IMR-90 (cell line): Measurements from ENCODE around the gene KIAA0232. TPM values are rescaled to one million over a fixed set of nuclear protein-coding genes. Genes with fewer than 3 reads are reported as not detected.

Source experiments
- ATAC-seq: fragments of 200-7000 bp; cut with Tn5 transposase; 2 replicates; pipeline ENCODE4 v1.9.1; 2020; ENCODE audit warnings: low read depth, mild to moderate bottlenecking, moderate library complexity
- BruUV-seq: library from RNA; stranded (reverse); fragments of 400-500 nt; replicated peaks from 2 replicates; lab custom pipeline; 2021; lab: Mats Ljungman, UMichigan
- CTCF ChIA-PET: fragments of 300-600 bp; formaldehyde crosslinking; extraction: SDS; loops from one replicate; lab custom pipeline; 2021; ENCODE audit warnings: antibody characterized with exemption; lab: Yijun Ruan, JAX
- POLR2A ChIA-PET: fragments of 300-600 bp; sonication (Branson Sonifier 250); formaldehyde crosslinking; loops from one replicate; lab custom pipeline; 2022; ENCODE audit warnings: antibody characterized with exemption; ENCODE audit not compliant: unreplicated experiment; lab: Charles Lee
- DNase-seq: peaks from one replicate; pipeline ENCODE4 v3.0.0; 2013
- H2AFZ ChIP-seq: replicated peaks from 2 replicates; pipeline ENCODE3; 2013; ENCODE audit warnings: low read length, mild to moderate bottlenecking; ENCODE audit not compliant: poor library complexity
- H2AK5ac ChIP-seq: 2 replicates; pipeline ENCODE4 v1.6.1; 2013; ENCODE audit warnings: low read depth, low read length, inconsistent platforms
- H2AK9ac ChIP-seq: replicated peaks from 2 replicates; pipeline ENCODE3; 2013; ENCODE audit warnings: mild to moderate bottlenecking, low read depth, low read length, moderate library complexity; ENCODE audit not compliant: poor library complexity
- H2BK120ac ChIP-seq: 2 replicates; pipeline ENCODE4 v1.6.1; 2013; ENCODE audit warnings: low read depth, low read length, inconsistent platforms
- H2BK15ac ChIP-seq: 3 replicates; pipeline ENCODE4 v1.6.1; 2013; ENCODE audit warnings: low read depth, low read length, inconsistent platforms
- H2BK20ac ChIP-seq: 2 replicates; pipeline ENCODE4 v1.6.1; 2013; ENCODE audit warnings: low read depth, mild to moderate bottlenecking, inconsistent platforms, low read length, moderate library complexity
- H2BK5ac ChIP-seq: 2 replicates; pipeline ENCODE4 v1.6.1; 2013; ENCODE audit warnings: mild to moderate bottlenecking, low read depth, low read length, inconsistent platforms; ENCODE audit not compliant: poor library complexity, severe bottlenecking
- H3K14ac ChIP-seq: replicated peaks from 2 replicates; pipeline ENCODE4 v1.6.1; 2013; ENCODE audit warnings: low read depth, low read length, inconsistent platforms
- H3K18ac ChIP-seq: 2 replicates; pipeline ENCODE4 v1.6.1; 2013; ENCODE audit warnings: low read depth, low read length, control low read depth
- H3K23ac ChIP-seq: 2 replicates; pipeline ENCODE4 v1.6.1; 2013; ENCODE audit warnings: low read depth, low read length, inconsistent platforms
- H3K27ac ChIP-seq: 2 replicates; pipeline ENCODE4 v1.5.1; 2013; ENCODE audit warnings: mild to moderate bottlenecking, control low read depth, low read length; ENCODE audit not compliant: insufficient read depth
- H3K27me3 ChIP-seq: 2 replicates; pipeline ENCODE4 v1.6.1; 2013; ENCODE audit warnings: low read length; ENCODE audit not compliant: control insufficient read depth, insufficient read depth
- H3K36me3 ChIP-seq: 2 replicates; pipeline ENCODE4 v1.6.1; 2013; ENCODE audit warnings: low read length, mixed read lengths; ENCODE audit not compliant: control insufficient read depth, insufficient read depth
- H3K4ac ChIP-seq: 2 replicates; pipeline ENCODE4 v1.6.1; 2013; ENCODE audit warnings: low read depth, low read length, inconsistent platforms
- H3K4me1 ChIP-seq: 2 replicates; pipeline ENCODE4 v1.6.1; 2013; ENCODE audit warnings: low read length, mixed read lengths; ENCODE audit not compliant: control insufficient read depth, insufficient read depth
- H3K4me2 ChIP-seq: 2 replicates; pipeline ENCODE4 v1.6.1; 2013; ENCODE audit warnings: low read depth, mild to moderate bottlenecking, control low read depth, low read length, moderate library complexity
- H3K4me3 ChIP-seq: 2 replicates; pipeline ENCODE4 v1.5.1; 2013; ENCODE audit warnings: low read depth, mild to moderate bottlenecking, control low read depth, low read length, moderate library complexity; ENCODE audit not compliant: insufficient read depth
- H3K56ac ChIP-seq: 2 replicates; pipeline ENCODE4 v1.6.1; 2013; ENCODE audit warnings: low read length, inconsistent platforms; ENCODE audit not compliant: insufficient read depth; ENCODE audit errors: extremely low read depth
- H3K79me1 ChIP-seq, 2 experiments: 2 replicates each; pipeline ENCODE4 v1.6.1; 2013; ENCODE audit warnings: low read length in 2 of 2, inconsistent platforms in 1 of 2, low read depth in 1 of 2
- H3K9ac ChIP-seq: 2 replicates; pipeline ENCODE4 v1.6.1; 2013; ENCODE audit warnings: low read depth, low read length, control low read depth
- H3K9me1 ChIP-seq: 2 replicates; pipeline ENCODE4 v1.6.1; 2013; ENCODE audit warnings: low read length, inconsistent platforms; ENCODE audit not compliant: insufficient read depth
- H3K9me3 ChIP-seq: 2 replicates; pipeline ENCODE4 v1.6.1; 2013; ENCODE audit warnings: low read length; ENCODE audit not compliant: control insufficient read depth, insufficient read depth
- H4K20me1 ChIP-seq: 2 replicates; pipeline ENCODE4 v1.6.1; 2013; ENCODE audit warnings: low read length, inconsistent platforms; ENCODE audit not compliant: insufficient read depth
- H4K5ac ChIP-seq: 2 replicates; pipeline ENCODE4 v1.6.1; 2013; ENCODE audit warnings: mild to moderate bottlenecking, low read depth, low read length, control low read depth
- H4K8ac ChIP-seq, 2 experiments: 2 replicates each; pipeline ENCODE4 v1.6.1; 2013; ENCODE audit warnings: low read depth in 2 of 2, low read length in 2 of 2, control low read depth in 1 of 2, inconsistent platforms in 1 of 2
- H4K91ac ChIP-seq: 2 replicates; pipeline ENCODE4 v1.6.1; 2013; ENCODE audit warnings: low read depth, low read length, inconsistent platforms; ENCODE audit not compliant: insufficient read depth
- BHLHE40 ChIP-seq: fragments of 150-350 bp; IDR thresholded peaks from 2 replicates; pipeline ENCODE4 v1.6.1; 2016; ENCODE audit warnings: mild to moderate bottlenecking, low read depth, low read length
- CEBPB ChIP-seq: IDR thresholded peaks from 2 replicates; pipeline ENCODE4 v1.6.1; 2012; ENCODE audit warnings: low read depth, low read length, improper control_type of control experiment
- CHD1 ChIP-seq: IDR thresholded peaks from 2 replicates; pipeline ENCODE4 v1.6.1; 2012; ENCODE audit warnings: low read depth, low read length, improper control_type of control experiment
- CTCF ChIP-seq: conservative IDR thresholded peaks from 2 replicates; pipeline ENCODE4 v1.5.1; 2012; ENCODE audit warnings: mild to moderate bottlenecking, low read depth, low read length, improper control_type of control experiment
- ELK1 ChIP-seq: fragments of 150-350 bp; IDR thresholded peaks from 2 replicates; pipeline ENCODE4 v1.6.1; 2016; ENCODE audit warnings: low read depth, mild to moderate bottlenecking, low read length, moderate library complexity, borderline replicate concordance
- FOS ChIP-seq: fragments of 150-350 bp; IDR thresholded peaks from 2 replicates; pipeline ENCODE4 v1.6.1; 2016; ENCODE audit warnings: low read depth, low read length
- MXI1 ChIP-seq: IDR thresholded peaks from 2 replicates; pipeline ENCODE4 v1.6.1; 2012; ENCODE audit warnings: low read depth, mild to moderate bottlenecking, low read length, moderate library complexity, borderline replicate concordance
- NFE2L2 ChIP-seq: fragments of 150-350 bp; IDR thresholded peaks from 2 replicates; pipeline ENCODE4 v1.6.1; 2016; ENCODE audit warnings: low read depth, mild to moderate bottlenecking, low read length
- POLR2A ChIP-seq: IDR thresholded peaks from 2 replicates; pipeline ENCODE4 v1.6.1; 2012; ENCODE audit warnings: mild to moderate bottlenecking, low read depth, low read length
- RAD21 ChIP-seq: IDR thresholded peaks from 2 replicates; pipeline ENCODE4 v1.6.1; 2012; ENCODE audit warnings: low read length, improper control_type of control experiment
- RCOR1 ChIP-seq: IDR thresholded peaks from 2 replicates; pipeline ENCODE4 v1.6.1; 2012; ENCODE audit warnings: mild to moderate bottlenecking, low read length, improper control_type of control experiment; ENCODE audit not compliant: insufficient replicate concordance
- RFX5 ChIP-seq: IDR thresholded peaks from 2 replicates; pipeline ENCODE4 v1.8.0; 2012; ENCODE audit warnings: low read depth, mild to moderate bottlenecking, low read length, moderate library complexity
- SMC3 ChIP-seq: fragments of 150-350 bp; IDR thresholded peaks from 2 replicates; pipeline ENCODE4 v1.6.1; 2016; ENCODE audit warnings: low read depth, mild to moderate bottlenecking, antibody characterized with exemption, low read length, moderate library complexity
- USF2 ChIP-seq: fragments of 150-350 bp; IDR thresholded peaks from 2 replicates; pipeline ENCODE4 v1.6.1; 2017; ENCODE audit warnings: mild to moderate bottlenecking, antibody characterized with exemption, low read length, low read depth
- WGBS, 2 experiments: methylation state at CpG; one replicate each; pipeline versions ENCODE4 v1.1.5 to v1.1.7; 2013; ENCODE audit warnings: missing lambda C conversion rate in 2 of 2; ENCODE audit not compliant: insufficient read length in 1 of 2; ENCODE audit errors: extremely low coverage in 2 of 2; 5-methylcytosine and 5-hydroxymethylcytosine counted together
- dilution Hi-C: fragments of 300-500 bp; cut with HindIII; formaldehyde crosslinking; loops from one replicate; pipeline ENCODE4 v1.14.3; 2018; ENCODE audit warnings: low sequenced_read_pairs; ENCODE audit not compliant: unreplicated experiment
- in situ Hi-C: fragments of 300-500 bp; cut with MboI; formaldehyde crosslinking; loops from 3 replicates; pipeline ENCODE4 v1.14.3; 2019; ENCODE audit warnings: low sequenced_read_pairs, inconsistent platforms, mixed read lengths
- intact Hi-C: fragments of 100-400 bp; cut with micrococcal nuclease; formaldehyde crosslinking; loops from 2 replicates; pipeline ENCODE4 v1.10.0; 2022
- polyA plus RNA-seq, 3 experiments: library from polyadenylated mRNA; depleted of rRNA; stranded (reverse); fragments of >200 nt; gene quantifications; 2 replicates each; pipeline ENCODE4 v1.2.3, GENCODE V29; 2012; ENCODE audit warnings: low replicate concordance in 1 of 3
- total RNA-seq: library from RNA; depleted of rRNA; stranded (reverse); fragments of >200 nt; gene quantifications from 2 replicates; pipeline ENCODE4 v1.2.3, GENCODE V29; 2012

Gene KIAA0232
- total and polyA plus RNA-seq, 2 of the 4 experiments (the other 2 are of a cell fraction): 6.8 to 19.5 TPM

GRCh38 chr4:6799091-6799490, 16.6 kb downstream of the KIAA0232 start:
- POLR2A ChIA-PET: no interaction called here
- Histone ChIP-seq H2BK20ac (no peak overlapping the region), H4K20me1 (peaks cover 81% of the 10 kb centered on the region), H3K14ac (no peak overlapping the region), H3K23ac (no peak overlapping the region), H3K4me2 (no peak overlapping the region), H3K9me1 (peaks cover 37% of the 10 kb centered on the region), H3K4ac (no peak overlapping the region), H3K9me3 (no peaks in the 10 kb centered on the region), H3K56ac (no peak overlapping the region), H3K79me1 (peaks cover 44 to 87% of the 10 kb centered on the region in 2 experiments), H3K9ac (no peak overlapping the region), H3K36me3 (peaks cover 6% of the 10 kb centered on the region), H3K4me3 (no peak overlapping the region), H2AK9ac (no peak overlapping the region), H3K4me1 (peaks cover 7% of the 10 kb centered on the region), H3K27me3 (no peaks in the 10 kb centered on the region), H2AK5ac (no peak overlapping the region), H2BK120ac (no peak overlapping the region), H2BK5ac (no peak overlapping the region), H2AFZ (no peak overlapping the region), H4K91ac (no peak overlapping the region), H3K18ac (no peak overlapping the region), H3K27ac (no peak overlapping the region), H4K5ac (no peak overlapping the region), H2BK15ac (no peak overlapping the region), H4K8ac (no peak overlapping the region)
- CTCF ChIA-PET: no interaction called here
- dilution Hi-C loops (no loop called here), in situ Hi-C loops (no loop called here), intact Hi-C loops (no loop called here)
- WGBS, 2 experiments: no CpG with 5 or more reads among the region's 3 CpGs
- BruUV-seq: no TSS peak
- no peak for DNase-seq
- ATAC-seq: no peak
- TF ChIP-seq POLR2A (no peak), FOS (no peak), ELK1 (no peak), RCOR1 (no peak), RAD21 (no peak), CHD1 (no peak), CEBPB (no peak), MXI1 (no peak), NFE2L2 (no peak), USF2 (no peak), BHLHE40 (no peak), RFX5 (no peak), SMC3 (no peak), CTCF (no peak)
